HepG2 (cell line): ENCODE measurements around the gene GDF11. TPM values are rescaled to one million over a fixed set of nuclear protein-coding genes. Genes with fewer than 3 reads are reported as not detected.

Experiments used
- ADNP ChIP-seq: sonication (generic); formaldehyde crosslinking; IDR thresholded peaks from 2 replicates; pipeline ENCODE4 v1.4.0; 2020; ENCODE audit warnings: missing genetic modification reagents
- ARNT ChIP-seq: fragments of 450-650 bp; IDR thresholded peaks from 2 replicates; pipeline ENCODE4 v1.6.1; 2017
- ETV5 ChIP-seq: IDR thresholded peaks from 2 replicates; pipeline ENCODE4 v1.6.1; 2018; ENCODE audit warnings: missing biosample characterization, missing genetic modification reagents, inconsistent platforms, borderline replicate concordance
- GFI1 ChIP-seq: sonication (generic); formaldehyde crosslinking; IDR thresholded peaks from 2 replicates; pipeline ENCODE4 v1.5.0; 2020; ENCODE audit warnings: missing genetic modification reagents, mild to moderate bottlenecking, borderline replicate concordance
- JDP2 ChIP-seq: sonication (generic); formaldehyde crosslinking; IDR thresholded peaks from 2 replicates; pipeline ENCODE4 v1.8.1; 2022; ENCODE audit warnings: missing genetic modification reagents, borderline replicate concordance
- MBNL3 ChIP-seq: fragments of 250-450 bp; sonication (Bioruptor Pico); conservative IDR thresholded peaks from 2 replicates; pipeline ENCODE4 v1.8.0; 2022; ENCODE audit warnings: mild to moderate bottlenecking, inconsistent platforms
- MXI1 ChIP-seq: IDR thresholded peaks from 3 replicates; pipeline ENCODE4 v1.6.1; 2012; ENCODE audit warnings: low read depth, low read length, inconsistent platforms, borderline replicate concordance
- RERE ChIP-seq: IDR thresholded peaks from 2 replicates; pipeline ENCODE4 v1.6.1; 2016; ENCODE audit warnings: low read depth, missing genetic modification reagents, missing compliant biosample characterization
- SRF ChIP-seq: IDR thresholded peaks from 2 replicates; pipeline ENCODE4 v1.6.1; 2011; ENCODE audit warnings: mild to moderate bottlenecking, low read depth, low read length, moderate library complexity
- TAF1 ChIP-seq: sonication (generic); formaldehyde crosslinking; IDR thresholded peaks from 2 replicates; pipeline ENCODE4 v1.4.0; 2020; ENCODE audit warnings: missing genetic modification reagents
- TBL1XR1 ChIP-seq: fragments of 150-350 bp; IDR thresholded peaks from 2 replicates; pipeline ENCODE4 v1.6.1; 2014; ENCODE audit warnings: borderline replicate concordance, low read length; ENCODE audit not compliant: partially characterized antibody
- TBX2 ChIP-seq: sonication (generic); formaldehyde crosslinking; IDR thresholded peaks from 2 replicates; pipeline ENCODE4 v1.5.0; 2020; ENCODE audit warnings: missing genetic modification reagents, mild to moderate bottlenecking, borderline replicate concordance
- UBTF ChIP-seq: sonication (generic); formaldehyde crosslinking; IDR thresholded peaks from 2 replicates; pipeline ENCODE4 v1.4.0; 2020; ENCODE audit warnings: mild to moderate bottlenecking, missing genetic modification reagents
- ZMYM3 ChIP-seq: sonication (generic); formaldehyde crosslinking; IDR thresholded peaks from 2 replicates; pipeline ENCODE4 v1.5.1; 2020; ENCODE audit warnings: mild to moderate bottlenecking, missing genetic modification reagents
- ZNF468 ChIP-seq: sonication (generic); formaldehyde crosslinking; IDR thresholded peaks from 2 replicates; pipeline ENCODE4 v1.8.0; 2022; ENCODE audit warnings: mild to moderate bottlenecking, moderate library complexity, missing genetic modification reagents
- ZNF572 ChIP-seq: sonication (generic); formaldehyde crosslinking; IDR thresholded peaks from 2 replicates; pipeline ENCODE4 v1.5.1; 2020; ENCODE audit warnings: mild to moderate bottlenecking, missing genetic modification reagents
- ZNF746 ChIP-seq: sonication (generic); formaldehyde crosslinking; IDR thresholded peaks from 2 replicates; pipeline ENCODE4 v1.8.0; 2022; ENCODE audit warnings: mild to moderate bottlenecking, missing genetic modification reagents
- ZNF768 ChIP-seq: sonication (generic); formaldehyde crosslinking; IDR thresholded peaks from 2 replicates; pipeline ENCODE4 v1.4.0; 2020; ENCODE audit warnings: missing genetic modification reagents
- polyA plus RNA-seq, 8 experiments: library from polyadenylated mRNA; depleted of rRNA in 3 of 8; stranded (reverse) in 7 of 8; unstranded in 1 of 8; fragments of >200 nt; fragmentation: Illumina TruSeq in 4 of 8; extraction: Trizol in 4 of 8; gene quantifications; 2 replicates each; pipeline versions ENCODE4 v1.2.1 to v1.2.3, GENCODE V29; 2011 to 2016; ENCODE audit warnings: low read depth in 4 of 8, missing spikeins in 1 of 8, mixed read lengths in 1 of 8; ENCODE audit not compliant: insufficient read depth in 1 of 8
- total RNA-seq, 5 experiments: library from RNA; depleted of rRNA; stranded (reverse); fragments of >200 nt; fragmentation: Illumina TruSeq; extraction: Trizol; gene quantifications; 2 replicates each; pipeline ENCODE4 v1.2.3, GENCODE V29; 2016; ENCODE audit warnings: low read depth in 1 of 5
- TF ChIP-seq, protein P1 (sequence below): IDR thresholded peaks from 2 replicates; pipeline ENCODE4 v1.6.1; 2018; ENCODE audit warnings: missing genetic modification reagents, mild to moderate bottlenecking, missing compliant biosample characterization
- TF ChIP-seq, protein P2 (sequence below): sonication (generic); formaldehyde crosslinking; IDR thresholded peaks from 2 replicates; pipeline ENCODE4 v1.8.1; 2023; ENCODE audit warnings: mild to moderate bottlenecking, moderate library complexity, missing genetic modification reagents

Gene GDF11
- total and polyA plus RNA-seq, 2 of the 13 experiments (the other 11 are each of a cell fraction or from before 2014, with no cell fraction given): 0.63 to 1.5 TPM

DNA sequence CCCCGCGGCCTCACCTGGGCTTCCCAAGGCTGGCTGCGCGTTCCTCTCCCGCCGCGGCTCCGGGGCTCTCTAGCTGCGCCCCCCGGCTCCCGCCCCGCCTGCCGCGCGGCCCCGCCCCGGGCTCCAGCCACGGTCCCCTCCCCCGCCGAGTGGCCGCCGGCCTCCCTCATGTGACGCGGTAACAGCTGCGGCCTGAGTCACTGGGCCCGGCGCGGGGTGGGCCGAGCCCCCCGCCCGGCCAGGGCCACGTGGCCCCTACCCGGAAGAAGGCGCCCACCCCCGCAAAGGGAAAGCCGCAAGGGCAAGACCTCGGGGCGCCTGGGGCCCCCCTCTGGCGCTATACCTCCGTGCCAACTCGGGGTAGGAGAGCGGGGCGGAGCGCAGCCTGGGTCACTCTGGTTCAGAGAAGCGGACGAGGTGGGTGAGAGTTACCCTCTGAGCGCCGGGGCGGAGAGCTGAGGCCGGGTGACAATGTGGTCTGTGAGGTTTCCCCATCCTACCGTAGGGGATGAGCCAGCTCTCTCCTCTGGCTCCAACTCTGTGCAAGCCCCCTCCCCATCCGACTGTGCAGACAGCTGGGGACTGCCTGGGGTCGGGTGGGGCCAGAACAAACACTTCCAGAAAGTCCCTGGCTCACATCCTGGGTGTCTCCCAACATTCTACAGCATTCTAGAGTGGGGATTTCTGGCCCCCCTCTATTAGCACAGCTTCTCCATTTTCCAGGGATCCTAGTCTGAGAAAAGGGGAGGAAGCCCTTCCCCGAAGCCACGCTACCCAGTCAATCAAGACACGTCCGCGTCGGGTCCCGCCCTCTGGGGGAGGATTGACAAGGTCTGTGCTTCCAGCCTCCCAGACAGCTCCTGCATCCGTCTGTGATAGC, 13.7 kb upstream of the GDF11 start, which contains the start of gene CD63 (continued):
- TF ChIP-seq ARNT (no peak), ADNP (CRISPR knock-in tag) (no peak), TBX2 (CRISPR knock-in tag) (peak; percentile 76), MXI1 (peak; percentile 91; the same call in 1 of the 3 replicates), ZNF768 (CRISPR knock-in tag) (peak; percentile 37; the same call in 1 of the 2 replicates), TAF1 (CRISPR knock-in tag) (peak; percentile 42), RERE (CRISPR knock-in tag) (no peak), ZNF572 (no peak), TBL1XR1 (no peak), UBTF (CRISPR knock-in tag) (peak; percentile 46), JDP2 (no peak), ZNF746 (CRISPR knock-in tag) (peak; percentile 83), MBNL3 (CRISPR knock-in tag) (no peak), ZMYM3 (no peak), ZNF468 (CRISPR knock-in tag) (no peak), ETV5 (peak; percentile 60), GFI1 (peak; percentile 73; the same call in 1 of the 2 replicates), SRF (no peak)
- TF ChIP-seq, protein P1, sequence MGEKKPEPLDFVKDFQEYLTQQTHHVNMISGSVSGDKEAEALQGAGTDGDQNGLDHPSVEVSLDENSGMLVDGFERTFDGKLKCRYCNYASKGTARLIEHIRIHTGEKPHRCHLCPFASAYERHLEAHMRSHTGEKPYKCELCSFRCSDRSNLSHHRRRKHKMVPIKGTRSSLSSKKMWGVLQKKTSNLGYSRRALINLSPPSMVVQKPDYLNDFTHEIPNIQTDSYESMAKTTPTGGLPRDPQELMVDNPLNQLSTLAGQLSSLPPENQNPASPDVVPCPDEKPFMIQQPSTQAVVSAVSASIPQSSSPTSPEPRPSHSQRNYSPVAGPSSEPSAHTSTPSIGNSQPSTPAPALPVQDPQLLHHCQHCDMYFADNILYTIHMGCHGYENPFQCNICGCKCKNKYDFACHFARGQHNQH (CRISPR knock-in tag): peak; percentile 30; the same call in 1 of the 2 replicates
- TF ChIP-seq, protein P2, sequence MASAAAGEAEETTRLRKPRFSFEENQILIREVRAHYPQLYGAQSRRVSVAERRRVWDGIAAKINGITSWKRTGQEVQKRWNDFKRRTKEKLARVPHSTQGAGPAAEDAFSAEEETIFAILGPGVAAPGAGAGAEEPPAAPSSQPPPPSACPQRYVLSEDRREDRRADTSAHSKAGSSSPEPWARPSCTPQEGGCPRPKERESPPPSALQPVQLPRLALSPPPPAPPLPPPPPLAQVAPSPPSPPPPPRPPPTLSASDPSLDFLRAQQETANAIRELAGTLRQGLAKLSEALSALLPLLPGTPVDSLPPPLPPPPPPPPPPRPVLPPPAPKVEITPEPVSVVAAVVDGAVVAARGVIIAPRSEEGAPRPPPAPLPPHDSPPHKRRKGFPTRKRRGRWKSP (CRISPR knock-in tag): 0 out of 2 replicates have a peak, but pooled peaks have one; percentile 64
